ENCODE data around the gene DPEP1. TPM values are rescaled to one million over a fixed set of nuclear protein-coding genes. Genes with fewer than 3 reads are reported as not detected.
"Not testable (repeated sequence)": the region's sequence is repeated elsewhere in the genome, so short reads cannot be mapped to it uniquely, and the experiment has no call there.

The DPEP1 gene
- total RNA-seq, 1 donor from 2014 or later, result not detected

GRCh38 chr16:89660146-89660545, 46.7 kb downstream of the DPEP1 start:
- Histone ChIP-seq H3K27ac (replicated peaks) (no peak overlapping the region), H3K27me3 (ENCODE audit: low read depth) (no peaks in the 10 kb centered on the region), H3K4me1 (peaks cover 41% of the 10 kb centered on the region), H3K4me3 (no peak overlapping the region), H3K36me3 (peaks cover 22% of the 10 kb centered on the region), H3K9me3 (replicated peaks) (no peaks in the 10 kb centered on the region)
- no peak for DNase-seq
- no peak for TF ChIP-seq CTCF (IDR thresholded peaks at IDR 0.05; ENCODE audit: borderline replicate concordance)
- intact Hi-C loops (cut with micrococcal nuclease), result no loop called here

GRCh38 chr16:89661215-89661614, 47.8 kb downstream of the DPEP1 start:
- no peaks in the 10 kb centered on the region for H3K9me3 ChIP-seq (replicated peaks)
- H3K4me3 ChIP-seq, result no peak overlapping the region
- H3K27me3 ChIP-seq (ENCODE audit: low read depth), result no peaks in the 10 kb centered on the region
- no peak for TF ChIP-seq CTCF (IDR thresholded peaks at IDR 0.05; ENCODE audit: borderline replicate concordance)
- no peak for DNase-seq
- H3K36me3 ChIP-seq, result peaks cover 22% of the 10 kb centered on the region
- no peak overlapping the region for H3K27ac ChIP-seq (replicated peaks)
- intact Hi-C loops (cut with micrococcal nuclease), result no loop called here
- H3K4me1 ChIP-seq, result peaks cover 39% of the 10 kb centered on the region

- Histone ChIP-seq H3K36me3 (peaks cover 22% of the 10 kb centered on the region), H3K4me1 (peaks cover 10% of the 10 kb centered on the region)
- intact Hi-C loops (cut with micrococcal nuclease); H3K27me3 ChIP-seq (ENCODE audit: low read depth); DNase-seq; H3K27ac ChIP-seq (replicated peaks); H3K4me3 ChIP-seq; H3K9me3 ChIP-seq (replicated peaks): not testable (repeated sequence)
These were observed 50.8 kb downstream of the DPEP1 start for GRCh38 chr16:89664238-89664637.

- H3K36me3 ChIP-seq; H3K9me3 ChIP-seq (replicated peaks); H3K27me3 ChIP-seq (ENCODE audit: low read depth); H3K27ac ChIP-seq (replicated peaks); H3K4me1 ChIP-seq; intact Hi-C loops (cut with micrococcal nuclease); H3K4me3 ChIP-seq; DNase-seq: not testable (repeated sequence)
These were observed 53.6 kb downstream of the DPEP1 start for GRCh38 chr16:89667000-89667399.

GRCh38 chr16:89667633-89668032, 54.2 kb downstream of the DPEP1 start:
- DNase-seq, result no peak
- no peaks in the 10 kb centered on the region for H3K27me3 ChIP-seq (ENCODE audit: low read depth)
- H3K4me1 ChIP-seq, result no peaks in the 10 kb centered on the region
- peaks cover 8% of the 10 kb centered on the region for H3K36me3 ChIP-seq
- no peak overlapping the region for H3K27ac ChIP-seq (replicated peaks)
- TF ChIP-seq CTCF (IDR thresholded peaks at IDR 0.05; ENCODE audit: borderline replicate concordance), result no peak
- H3K9me3 ChIP-seq (replicated peaks), result peaks cover 6% of the 10 kb centered on the region
- no peak overlapping the region for H3K4me3 ChIP-seq
- intact Hi-C loops (cut with micrococcal nuclease), result no loop called here

- peaks cover 6% of the 10 kb centered on the region for H3K9me3 ChIP-seq (replicated peaks)
- no peak overlapping the region for H3K27ac ChIP-seq (replicated peaks)
- H3K36me3 ChIP-seq, result peaks cover 5% of the 10 kb centered on the region
- no peak overlapping the region for H3K4me3 ChIP-seq
- no peaks in the 10 kb centered on the region for H3K27me3 ChIP-seq (ENCODE audit: low read depth)
- DNase-seq, result no peak
- intact Hi-C loops (cut with micrococcal nuclease), result no loop called here
- no peaks in the 10 kb centered on the region for H3K4me1 ChIP-seq
- TF ChIP-seq CTCF (IDR thresholded peaks at IDR 0.05; ENCODE audit: borderline replicate concordance), result no peak
These were observed 55.3 kb downstream of the DPEP1 start for GRCh38 chr16:89668790-89669158.

GRCh38 chr16:89669755-89670154, 56.3 kb downstream of the DPEP1 start:
- DNase-seq, result no peak
- H3K36me3 ChIP-seq, result no peaks in the 10 kb centered on the region
- TF ChIP-seq CTCF (IDR thresholded peaks at IDR 0.05; ENCODE audit: borderline replicate concordance), result no peak
- peaks cover 6% of the 10 kb centered on the region for H3K9me3 ChIP-seq (replicated peaks)
- intact Hi-C loops (cut with micrococcal nuclease), result no loop called here
- no peaks in the 10 kb centered on the region for H3K27me3 ChIP-seq (ENCODE audit: low read depth)
- H3K4me1 ChIP-seq, result no peaks in the 10 kb centered on the region
- H3K27ac ChIP-seq (replicated peaks), result no peak overlapping the region
- H3K4me3 ChIP-seq, result no peak overlapping the region
